ENCODE results near the gene C2CD2. TPM values are rescaled to one million over a fixed set of nuclear protein-coding genes. Genes with fewer than 3 reads are reported as not detected.

C2CD2 gene
- total RNA-seq, 1 donor from 2014 or later = 15.3 TPM

- Histone ChIP-seq H3K36me3 (no peaks in the 10 kb centered on the region), H3F3A (ENCODE audit: low read depth) (peaks cover 9% of the 10 kb centered on the region), H3K79me2 (ENCODE audit: low read depth) (no peaks in the 10 kb centered on the region), H3K4me1 (peaks cover 11% of the 10 kb centered on the region), H3K9ac (no peak overlapping the region), H3K9me3 (ENCODE audit: low read depth) (no peaks in the 10 kb centered on the region), H3K27ac (no peak overlapping the region), H4K20me1 (ENCODE audit: low read depth) (no peaks in the 10 kb centered on the region), H2AFZ (replicated peaks) (no peak overlapping the region), H3K4me3 (no peak overlapping the region), H3K27me3 (no peaks in the 10 kb centered on the region), H3K4me2 (no peak overlapping the region)
- Mint-ChIP-seq H3K4me1 (peaks cover 49% of the 10 kb centered on the region), H3K27ac (no peak overlapping the region), H3K36me3 (no peaks in the 10 kb centered on the region), H3K4me3 (no peak overlapping the region), H3K27me3 (ENCODE audit: insufficient read depth, low read depth) (peaks cover 4% of the 10 kb centered on the region), H3K9me3 (peaks cover 5% of the 10 kb centered on the region)
- no peak for TF ChIP-seq EZH2phosphoT487 (IDR thresholded peaks at IDR 0.05)
- no peak for DNase-seq (ENCODE audit: low spot score)
Observed at GRCh38 chr21:41971891-41972290, 18.1 kb upstream of the C2CD2 start.

- Histone ChIP-seq H3K27me3 (no peaks in the 10 kb centered on the region), H3K4me1 (peaks cover 11% of the 10 kb centered on the region), H3K9me3 (ENCODE audit: low read depth) (no peaks in the 10 kb centered on the region), H3K9ac (no peak overlapping the region), H3K4me2 (no peak overlapping the region), H3F3A (ENCODE audit: low read depth) (peaks cover 9% of the 10 kb centered on the region), H3K79me2 (ENCODE audit: low read depth) (no peaks in the 10 kb centered on the region), H3K27ac (no peak overlapping the region), H4K20me1 (ENCODE audit: low read depth) (no peaks in the 10 kb centered on the region), H3K36me3 (no peaks in the 10 kb centered on the region), H2AFZ (replicated peaks) (no peak overlapping the region), H3K4me3 (no peak overlapping the region)
- H3K4me1 Mint-ChIP-seq = peaks cover 56% of the 10 kb centered on the region
- DNase-seq (ENCODE audit: low spot score) = no peak
- H3K4me3 Mint-ChIP-seq = no peak overlapping the region
- H3K27me3 Mint-ChIP-seq (ENCODE audit: insufficient read depth, low read depth) = peaks cover 4% of the 10 kb centered on the region
- H3K27ac Mint-ChIP-seq = peak overlapping the region; percentile 88
- H3K9me3 Mint-ChIP-seq = peaks cover 5% of the 10 kb centered on the region
- TF ChIP-seq EZH2phosphoT487 (IDR thresholded peaks at IDR 0.05) (no peak), EZH2 (IDR thresholded peaks at IDR 0.05) (no peak), CTCF (IDR thresholded peaks at IDR 0.05) (no peak)
- H3K36me3 Mint-ChIP-seq = no peaks in the 10 kb centered on the region
Observed at GRCh38 chr21:41970751-41971653, 17.2 kb upstream of the C2CD2 start.

GRCh38 chr21:41970106-41970391 lies 16.2 kb upstream of the C2CD2 start:
- Histone ChIP-seq H3K9ac (no peak overlapping the region), H3K4me3 (no peak overlapping the region), H3K4me1 (peaks cover 11% of the 10 kb centered on the region), H3K4me2 (no peak overlapping the region), H3K9me3 (ENCODE audit: low read depth) (no peaks in the 10 kb centered on the region), H2AFZ (replicated peaks) (no peak overlapping the region), H3K79me2 (ENCODE audit: low read depth) (no peaks in the 10 kb centered on the region), H3K36me3 (no peaks in the 10 kb centered on the region), H3F3A (ENCODE audit: low read depth) (peaks cover 9% of the 10 kb centered on the region), H3K27ac (no peak overlapping the region), H4K20me1 (ENCODE audit: low read depth) (no peaks in the 10 kb centered on the region), H3K27me3 (no peaks in the 10 kb centered on the region)
- no peak for DNase-seq (ENCODE audit: low spot score)
- Mint-ChIP-seq H3K4me1 (peaks cover 62% of the 10 kb centered on the region), H3K36me3 (no peaks in the 10 kb centered on the region), H3K27me3 (ENCODE audit: insufficient read depth, low read depth) (peaks cover 11% of the 10 kb centered on the region), H3K4me3 (no peak overlapping the region), H3K27ac (peak overlapping the region; percentile 63), H3K9me3 (peaks cover 7% of the 10 kb centered on the region)
- TF ChIP-seq EZH2 (IDR thresholded peaks at IDR 0.05) = no peak
- TF ChIP-seq EZH2phosphoT487 (IDR thresholded peaks at IDR 0.05) = no peak
- no peak for TF ChIP-seq CTCF (IDR thresholded peaks at IDR 0.05)

- no peak overlapping the region for H3K27ac ChIP-seq
Observed at GRCh38 chr21:41967708-41968107, 13.9 kb upstream of the C2CD2 start.

More at GRCh38 chr21:41967708-41968107, 13.9 kb upstream of the C2CD2 start:
- H3K36me3 Mint-ChIP-seq = no peaks in the 10 kb centered on the region
- Histone ChIP-seq H3K79me2 (ENCODE audit: low read depth) (no peaks in the 10 kb centered on the region), H3K36me3 (no peaks in the 10 kb centered on the region), H3K9me3 (ENCODE audit: low read depth) (no peaks in the 10 kb centered on the region), H4K20me1 (ENCODE audit: low read depth) (no peaks in the 10 kb centered on the region), H3K4me1 (peaks cover 11% of the 10 kb centered on the region), H3K9ac (no peak overlapping the region), H3F3A (ENCODE audit: low read depth) (peaks cover 9% of the 10 kb centered on the region), H3K4me2 (peak overlapping the region; percentile 43), H3K4me3 (no peak overlapping the region), H3K27me3 (no peaks in the 10 kb centered on the region), H2AFZ (replicated peaks) (no peak overlapping the region)
- H3K4me3 Mint-ChIP-seq = no peak overlapping the region
- peaks cover 3% of the 10 kb centered on the region for H3K9me3 Mint-ChIP-seq
- H3K27me3 Mint-ChIP-seq (ENCODE audit: insufficient read depth, low read depth) = peaks cover 23% of the 10 kb centered on the region
- DNase-seq (ENCODE audit: low spot score) = peak; percentile 71
- TF ChIP-seq EZH2phosphoT487 (IDR thresholded peaks at IDR 0.05) (no peak), CTCF (IDR thresholded peaks at IDR 0.05) (no peak), EZH2 (IDR thresholded peaks at IDR 0.05) (no peak)
- peaks cover 64% of the 10 kb centered on the region for H3K4me1 Mint-ChIP-seq
- H3K27ac Mint-ChIP-seq = no peak overlapping the region

Data from neural progenitor cell (in vitro differentiated cells).